Measurements from ENCODE around the gene TNFRSF12A. TPM values are rescaled to one million over a fixed set of nuclear protein-coding genes. Genes with fewer than 3 reads are reported as not detected.

The TNFRSF12A gene
- total RNA-seq, 1 donor from 2014 or later = 74.9 TPM

DNA sequence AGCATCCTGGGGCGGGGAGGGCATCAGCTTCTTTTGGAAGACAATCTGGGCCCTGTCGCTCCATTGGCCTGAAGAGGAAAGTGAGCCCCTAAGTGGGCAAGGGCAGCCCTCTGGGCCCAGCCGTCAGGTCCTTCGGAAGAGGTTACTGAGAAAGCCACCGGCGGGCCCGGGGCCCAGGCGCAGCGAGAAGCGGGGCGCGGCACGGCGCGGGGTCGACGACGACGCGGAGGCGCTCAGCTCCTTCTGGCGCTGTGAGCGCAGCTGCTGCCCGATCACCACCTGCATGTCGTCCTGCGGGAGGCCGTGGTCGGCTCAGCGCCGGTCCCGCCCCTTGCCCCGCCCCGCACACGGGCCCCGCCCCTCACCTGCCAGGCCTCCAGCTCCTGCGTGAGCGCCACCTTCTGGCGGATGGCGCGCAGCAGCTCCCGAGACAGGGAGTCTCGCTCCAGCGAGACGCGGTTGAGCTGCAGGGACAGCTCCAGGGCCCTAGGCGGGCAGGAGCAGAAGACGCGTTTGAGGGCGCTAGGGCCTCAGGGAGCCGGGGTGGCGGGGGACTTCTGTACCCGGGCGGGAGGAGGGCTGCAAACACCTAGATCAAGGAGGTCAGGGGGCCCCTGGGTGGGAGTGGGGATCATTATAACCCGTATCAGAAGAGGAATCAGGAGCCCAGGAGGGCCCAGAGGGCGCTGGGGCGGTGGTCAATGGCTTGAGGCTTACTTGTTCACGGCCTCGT is 8.0 kb downstream of the TNFRSF12A start:
- H3K4me3 ChIP-seq = no peak overlapping the region
- intact Hi-C loops (cut with DNase I) = no loop called here
- DNase-seq (peak; percentile 93), ATAC-seq (peak; percentile 79)
- no peaks in the 10 kb centered on the region for H3K9me3 ChIP-seq
- H3K4me1 ChIP-seq = peaks cover 20% of the 10 kb centered on the region
- TF ChIP-seq, protein P1, sequence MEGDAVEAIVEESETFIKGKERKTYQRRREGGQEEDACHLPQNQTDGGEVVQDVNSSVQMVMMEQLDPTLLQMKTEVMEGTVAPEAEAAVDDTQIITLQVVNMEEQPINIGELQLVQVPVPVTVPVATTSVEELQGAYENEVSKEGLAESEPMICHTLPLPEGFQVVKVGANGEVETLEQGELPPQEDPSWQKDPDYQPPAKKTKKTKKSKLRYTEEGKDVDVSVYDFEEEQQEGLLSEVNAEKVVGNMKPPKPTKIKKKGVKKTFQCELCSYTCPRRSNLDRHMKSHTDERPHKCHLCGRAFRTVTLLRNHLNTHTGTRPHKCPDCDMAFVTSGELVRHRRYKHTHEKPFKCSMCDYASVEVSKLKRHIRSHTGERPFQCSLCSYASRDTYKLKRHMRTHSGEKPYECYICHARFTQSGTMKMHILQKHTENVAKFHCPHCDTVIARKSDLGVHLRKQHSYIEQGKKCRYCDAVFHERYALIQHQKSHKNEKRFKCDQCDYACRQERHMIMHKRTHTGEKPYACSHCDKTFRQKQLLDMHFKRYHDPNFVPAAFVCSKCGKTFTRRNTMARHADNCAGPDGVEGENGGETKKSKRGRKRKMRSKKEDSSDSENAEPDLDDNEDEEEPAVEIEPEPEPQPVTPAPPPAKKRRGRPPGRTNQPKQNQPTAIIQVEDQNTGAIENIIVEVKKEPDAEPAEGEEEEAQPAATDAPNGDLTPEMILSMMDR (IDR thresholded peaks at IDR 0.05) = peak; percentile 72
- peaks cover 30% of the 10 kb centered on the region for H3K27me3 ChIP-seq
- H3K27ac ChIP-seq = no peak overlapping the region
- peaks cover 14% of the 10 kb centered on the region for H3K36me3 ChIP-seq

DNA sequence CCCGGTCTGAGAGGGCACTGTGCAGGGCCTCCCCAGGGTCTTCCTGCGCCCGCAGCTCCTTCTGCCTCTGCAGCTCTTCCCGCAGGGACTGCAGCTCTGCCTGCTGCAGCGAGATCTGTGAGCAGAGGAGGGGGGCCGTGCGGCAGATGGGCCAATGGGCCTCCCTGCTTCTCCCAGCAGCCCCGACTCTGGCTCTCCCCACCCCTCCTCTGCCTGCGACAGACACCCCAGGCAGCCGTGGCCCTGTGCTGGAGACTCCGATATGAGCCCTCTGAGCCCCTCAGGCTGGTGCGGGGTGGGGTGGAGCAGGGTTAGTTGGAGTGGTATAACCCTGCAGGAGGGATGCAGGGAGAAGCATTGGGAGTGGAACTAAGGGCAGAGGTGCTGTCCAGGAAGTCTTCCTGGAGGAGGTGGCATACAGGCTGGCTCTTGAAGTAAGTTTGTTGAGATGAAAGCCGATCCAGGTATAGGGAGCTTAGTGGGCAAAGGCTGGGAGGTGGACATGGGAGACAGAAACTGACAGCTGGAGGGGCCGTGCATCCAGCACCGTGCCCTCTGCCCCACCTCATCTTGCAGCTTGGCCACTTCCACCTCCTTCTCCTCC is 8.7 kb downstream of the TNFRSF12A start:
- intact Hi-C loops (cut with DNase I) = no loop called here
- ATAC-seq (no peak), DNase-seq (no peak)
- Histone ChIP-seq H3K9me3 (no peaks in the 10 kb centered on the region), H3K36me3 (peaks cover 14% of the 10 kb centered on the region), H3K27ac (no peak overlapping the region), H3K27me3 (peaks cover 30% of the 10 kb centered on the region), H3K4me3 (no peak overlapping the region), H3K4me1 (peaks cover 16% of the 10 kb centered on the region)
- TF ChIP-seq, protein P1 (IDR thresholded peaks at IDR 0.05) = no peak

DNA sequence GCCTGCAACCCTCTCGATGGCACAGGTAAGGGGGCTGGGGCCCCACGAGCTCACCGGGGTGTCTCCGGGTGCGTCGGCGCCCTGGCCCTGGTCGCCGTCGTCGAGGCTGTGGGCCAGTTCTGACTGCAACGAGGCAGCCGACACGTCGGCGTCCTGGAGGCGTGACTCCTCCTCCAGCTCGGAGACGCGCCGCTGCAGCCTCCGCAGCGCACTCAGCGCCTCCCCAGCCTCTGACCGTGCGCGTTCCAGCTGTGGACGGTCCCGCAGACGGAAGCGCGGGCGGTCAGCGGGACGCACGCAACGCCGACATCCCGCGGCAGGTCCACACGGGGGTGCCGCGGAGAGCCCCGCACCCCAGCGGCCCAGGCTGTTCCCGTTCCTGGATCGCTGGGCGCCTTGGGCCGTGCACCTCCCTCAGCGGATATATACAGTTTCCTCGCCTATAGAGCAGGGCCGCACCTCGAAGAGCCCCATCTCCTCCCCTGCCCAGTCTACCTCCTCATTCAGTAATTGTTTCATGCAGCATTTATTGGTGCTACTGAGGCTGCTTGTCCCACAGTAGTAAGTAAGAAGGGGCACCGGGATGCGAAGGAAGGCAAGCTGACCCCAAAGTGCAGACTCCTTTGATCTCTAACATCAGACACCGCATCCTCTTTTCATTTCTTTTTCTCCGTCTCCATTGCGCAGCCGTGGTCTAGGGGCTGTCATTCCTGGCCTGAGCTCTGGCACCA is 9.5 kb downstream of the TNFRSF12A start:
- H3K36me3 ChIP-seq = peaks cover 14% of the 10 kb centered on the region
- H3K4me1 ChIP-seq = peaks cover 12% of the 10 kb centered on the region
- TF ChIP-seq, protein P1 (IDR thresholded peaks at IDR 0.05) = no peak
- H3K9me3 ChIP-seq = no peaks in the 10 kb centered on the region
- intact Hi-C loops (cut with DNase I) = no loop called here
- ATAC-seq (peak; percentile 1), DNase-seq (no peak)
- H3K27me3 ChIP-seq = peaks cover 30% of the 10 kb centered on the region
- H3K4me3 ChIP-seq = peak overlapping the region; percentile 28
- H3K27ac ChIP-seq = no peak overlapping the region

DNA sequence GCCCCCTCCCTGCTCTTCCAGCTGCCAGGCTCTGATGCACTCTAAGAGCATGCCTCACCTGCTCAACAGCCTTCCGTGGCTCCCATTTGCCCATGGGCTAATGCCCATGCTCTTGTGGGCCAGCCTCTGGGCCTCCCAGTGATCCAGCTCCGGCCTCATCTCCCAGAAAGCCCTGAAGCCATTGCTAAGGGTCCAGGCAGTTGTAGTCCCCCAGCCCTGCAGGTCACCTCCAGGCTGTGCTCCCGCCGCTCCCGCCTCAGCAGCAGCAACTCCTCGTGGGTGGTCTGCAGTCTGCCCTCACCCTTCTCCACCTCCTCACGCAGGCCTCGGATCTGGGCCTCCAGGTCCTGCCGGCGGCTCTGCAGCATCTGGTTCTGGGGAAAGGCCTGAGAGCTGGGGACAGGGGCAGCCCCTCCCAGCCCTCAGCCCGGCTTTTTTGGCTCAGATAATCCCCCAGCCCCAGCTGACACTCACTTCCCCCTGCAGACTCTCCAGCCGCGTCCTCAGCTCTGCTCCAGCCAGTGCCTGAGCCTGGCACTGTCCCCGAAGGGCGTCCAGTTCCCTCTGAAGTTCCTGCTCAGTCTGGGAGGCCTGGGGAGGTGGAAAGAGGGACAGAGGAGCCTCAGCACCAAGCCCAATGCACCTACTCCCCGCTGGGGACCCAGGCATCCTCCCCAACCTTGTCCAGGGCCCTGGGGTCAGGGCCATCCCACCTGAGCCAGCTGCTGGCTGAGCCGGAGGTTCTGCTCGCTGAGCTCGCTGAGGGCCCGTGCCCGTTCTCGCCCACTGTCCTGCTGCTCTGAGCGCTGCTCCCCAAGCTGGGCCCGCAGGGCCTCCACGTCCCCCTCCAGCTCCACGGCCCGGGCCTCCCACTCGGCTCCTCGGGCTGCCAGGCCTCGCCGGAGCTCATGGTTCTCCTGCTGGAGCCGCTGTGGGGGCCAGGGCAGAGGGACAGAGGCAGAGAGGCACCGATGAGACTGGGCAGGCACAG is 10.3 kb downstream of the TNFRSF12A start:
- H3K36me3 ChIP-seq = peaks cover 14% of the 10 kb centered on the region
- H3K4me3 ChIP-seq = no peak overlapping the region
- H3K4me1 ChIP-seq = peaks cover 8% of the 10 kb centered on the region
- no peak for ATAC-seq
- intact Hi-C loops (cut with DNase I) = no loop called here
- no peak for DNase-seq
- H3K9me3 ChIP-seq = no peaks in the 10 kb centered on the region
- TF ChIP-seq, protein P1 (IDR thresholded peaks at IDR 0.05) = no peak
- H3K27me3 ChIP-seq = peaks cover 38% of the 10 kb centered on the region
- H3K27ac ChIP-seq = no peak overlapping the region

DNA sequence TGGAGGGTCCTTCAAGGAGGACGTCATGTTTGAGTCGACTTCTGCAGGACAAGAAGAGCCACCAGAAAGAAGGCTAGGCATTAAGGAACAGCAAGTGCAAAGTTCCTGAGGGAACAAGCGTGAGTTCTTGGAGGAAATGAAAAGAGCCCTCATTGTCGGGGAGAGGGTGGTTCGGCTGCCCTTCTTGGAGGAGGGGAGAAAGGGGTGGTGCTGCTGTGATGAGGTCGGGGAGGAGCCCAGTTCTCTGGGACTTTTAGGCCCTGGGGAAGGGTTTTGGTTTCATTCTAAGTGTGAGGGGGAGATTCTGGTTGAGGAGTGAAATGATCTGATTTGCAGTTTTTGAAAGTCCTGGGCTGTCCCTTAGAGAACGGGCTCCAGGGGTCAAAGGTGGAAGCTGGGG is 12.5 kb downstream of the TNFRSF12A start:
- intact Hi-C loops (cut with DNase I) = no loop called here
- Histone ChIP-seq H3K27me3 (peaks cover 59% of the 10 kb centered on the region), H3K36me3 (no peaks in the 10 kb centered on the region), H3K27ac (no peak overlapping the region), H3K4me1 (peaks cover 8% of the 10 kb centered on the region), H3K4me3 (no peak overlapping the region), H3K9me3 (no peaks in the 10 kb centered on the region)
- TF ChIP-seq, protein P1 (IDR thresholded peaks at IDR 0.05) = no peak
- no peak for DNase-seq
- no peak for ATAC-seq
